Stimulated activated CD4-positive, alpha-beta T cell treated with anti-CD3 and anti-CD28 coated beads, Interleukin-1b, Interleukin-23, amount 100 ng/mL, for 4 hours (primary cell): ENCODE data around the gene BDNF.
"Not testable (repeated sequence)": the region's sequence is repeated elsewhere in the genome, so short reads cannot be mapped to it uniquely, and the experiment has no call there.

ENCODE experiments used
- DNase-seq, 2 donors: peaks; one replicate each; pipeline ENCODE4 v3.0.0-alpha.2; 2020; ENCODE audit warnings: low read depth in 2 of 2

The BDNF gene

GRCh38 chr11:27665508-27666101 lies 34.6 kb downstream of the BDNF start:
- not testable (repeated sequence) for DNase-seq

GRCh38 chr11:27663326-27663725 lies 36.9 kb downstream of the BDNF start:
- no peak for DNase-seq

- no peak for DNase-seq
Observed at GRCh38 chr11:27660171-27660570, 40.1 kb downstream of the BDNF start.

DNA sequence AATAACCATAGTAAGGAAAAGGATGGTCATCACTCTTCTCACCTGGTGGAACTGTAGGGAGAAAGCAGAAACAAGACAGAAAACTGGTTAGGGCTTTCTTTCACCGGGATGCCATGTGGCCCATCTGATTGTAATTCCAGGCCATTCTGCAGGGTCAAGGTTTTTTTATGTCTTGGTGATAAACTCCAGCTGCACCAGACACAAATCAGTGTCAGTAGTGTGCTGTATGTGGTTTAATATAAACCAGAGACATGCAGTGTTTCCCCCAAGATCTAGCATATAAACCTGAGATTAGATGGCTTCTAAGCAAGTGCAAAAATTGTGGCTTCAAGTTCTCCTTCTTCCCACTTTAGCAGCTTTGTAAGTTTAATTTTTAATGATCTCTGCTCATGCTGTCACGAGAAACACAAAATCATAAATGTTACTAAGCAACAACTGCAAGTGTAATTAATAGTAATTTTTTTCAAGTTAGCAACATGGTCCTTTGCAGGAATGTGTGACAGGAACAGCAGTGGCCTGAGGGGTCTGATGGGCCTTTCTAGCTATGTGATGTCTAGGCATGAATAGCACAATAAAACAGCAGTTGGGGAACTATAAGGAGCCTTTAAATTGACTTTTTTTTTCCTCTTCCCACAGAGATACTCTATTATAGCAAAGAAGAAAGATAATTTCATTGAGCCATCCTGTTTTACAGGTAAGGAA lies 41.6 kb downstream of the BDNF start:
- DNase-seq: no peak

- DNase-seq: no peak
Observed at GRCh38 chr11:27656806-27657483, 43.3 kb downstream of the BDNF start.

GRCh38 chr11:27656320-27656719 lies 43.9 kb downstream of the BDNF start:
- no peak for DNase-seq

DNA sequence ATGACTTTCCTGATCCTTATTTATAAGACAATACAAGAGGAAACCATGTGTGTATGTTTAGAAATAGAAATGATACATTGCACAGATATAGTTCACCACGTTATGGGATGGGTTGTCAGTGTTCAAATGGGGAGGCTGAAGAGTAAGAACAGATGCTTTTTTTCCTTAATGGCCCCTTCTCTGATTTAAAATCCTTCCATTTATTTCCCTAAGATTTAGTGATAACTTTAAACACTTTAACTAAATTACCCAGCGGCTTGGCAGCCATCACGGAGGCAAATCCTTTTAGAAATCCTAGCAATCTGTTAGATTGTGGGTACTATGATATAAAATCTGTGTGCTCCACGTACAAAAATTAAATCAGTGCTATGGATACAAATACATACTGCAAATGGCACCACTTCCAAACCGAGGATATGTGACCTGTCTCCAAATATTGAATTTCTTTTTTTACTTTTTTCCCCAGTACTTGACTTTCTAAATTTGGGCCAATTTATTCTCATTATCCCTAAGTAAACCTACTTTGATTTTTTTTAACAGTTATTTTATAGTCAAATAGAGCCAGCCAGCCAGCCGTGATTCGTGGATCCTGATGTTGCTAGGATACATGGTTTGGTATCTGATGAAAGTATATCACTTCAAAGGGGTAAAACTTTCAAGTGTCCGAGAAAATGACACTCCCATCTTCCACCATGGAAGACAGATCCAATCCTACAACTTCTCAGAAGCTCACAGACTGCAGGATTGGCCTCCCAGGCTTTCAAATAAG lies 46.1 kb downstream of the BDNF start:
- DNase-seq: no peak

DNA sequence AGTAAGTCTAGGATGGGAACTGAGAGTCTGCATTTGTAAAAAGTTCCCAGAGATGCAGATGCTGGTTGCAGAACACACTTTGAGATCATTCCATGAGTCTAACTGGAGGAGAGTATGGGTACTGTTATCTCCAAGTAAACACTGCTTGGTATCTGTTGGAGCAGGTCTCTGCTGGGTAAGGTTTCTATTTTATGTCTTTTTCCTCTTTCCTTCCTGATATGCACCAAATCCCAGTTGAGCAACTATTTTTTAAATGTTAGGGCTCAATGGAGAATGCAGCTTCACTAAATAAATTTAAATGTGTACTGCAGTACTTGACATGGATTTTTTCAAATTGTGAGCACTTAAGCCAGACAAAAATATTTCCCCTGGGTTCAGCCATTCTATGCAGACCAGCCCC lies 48.5 kb downstream of the BDNF start:
- no peak for DNase-seq

GRCh38 chr11:27650988-27651387 lies 49.3 kb downstream of the BDNF start:
- DNase-seq: no peak

DNA sequence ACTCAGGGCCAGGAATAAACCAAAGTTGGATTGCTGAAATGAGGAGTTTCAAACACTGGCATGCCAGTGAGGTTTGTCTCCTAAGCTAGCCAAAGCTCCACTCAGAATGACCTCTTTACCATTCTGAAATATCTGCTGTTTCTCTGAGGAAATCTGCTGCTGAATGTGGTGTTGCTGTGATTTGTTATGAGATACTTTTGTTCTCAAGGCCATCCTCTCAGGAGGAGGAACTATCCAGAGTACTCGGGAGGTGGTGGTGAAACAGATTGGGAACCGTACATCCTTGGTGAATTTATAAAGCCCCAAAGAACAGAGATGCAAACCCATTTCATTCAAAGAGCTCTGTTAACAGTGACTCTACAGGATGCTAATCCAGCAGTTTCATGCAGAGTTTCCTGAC lies 50.5 kb downstream of the BDNF start:
- DNase-seq: no peak

DNA sequence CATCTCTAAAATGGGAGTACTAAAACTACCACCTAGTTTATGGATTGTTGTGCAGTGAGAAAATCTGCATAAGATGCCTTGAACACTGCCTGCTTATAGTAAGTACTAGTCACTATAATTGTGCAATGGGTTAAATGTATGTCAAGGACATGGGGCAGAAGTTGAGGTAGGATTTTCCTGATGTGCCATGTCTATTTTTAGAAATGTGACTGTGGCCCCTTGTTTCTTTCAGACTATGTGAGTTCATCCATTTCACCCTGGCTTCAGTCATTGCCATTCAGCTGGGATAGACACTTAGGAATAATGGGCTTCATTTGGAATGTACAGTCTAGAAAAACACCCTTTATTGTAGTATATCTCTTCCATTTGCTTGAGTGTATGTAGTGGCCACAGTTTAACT lies 51.4 kb downstream of the BDNF start:
- DNase-seq: no peak

GRCh38 chr11:27646051-27646818 lies 54.0 kb downstream of the BDNF start:
- no peak for DNase-seq

GRCh38 chr11:27642954-27643353 lies 57.3 kb downstream of the BDNF start:
- no peak for DNase-seq

DNA sequence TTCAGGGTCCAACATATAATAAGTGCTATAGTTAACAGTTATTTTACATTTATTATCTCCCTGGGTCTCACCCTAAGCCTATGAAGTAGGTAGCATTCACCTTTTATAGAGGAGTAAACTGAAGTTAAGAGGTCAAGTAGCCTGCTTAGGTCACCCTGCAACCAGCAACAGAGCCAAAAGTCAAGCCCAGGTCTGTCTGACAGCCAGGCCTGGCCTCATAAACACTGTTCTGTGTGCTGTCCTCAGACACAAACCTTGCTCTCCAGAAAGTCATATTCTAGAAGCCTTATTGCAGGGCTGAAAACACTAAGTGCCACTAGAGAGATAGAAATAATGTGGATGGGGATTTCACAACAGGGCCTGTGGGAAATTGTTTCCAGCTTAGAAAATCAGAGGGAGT lies 59.3 kb downstream of the BDNF start:
- no peak for DNase-seq

- no peak for DNase-seq
Observed at GRCh38 chr11:27635567-27636037, 64.7 kb downstream of the BDNF start.

- not testable (repeated sequence) for DNase-seq
Observed at GRCh38 chr11:27634776-27635175, 65.5 kb downstream of the BDNF start.

DNA sequence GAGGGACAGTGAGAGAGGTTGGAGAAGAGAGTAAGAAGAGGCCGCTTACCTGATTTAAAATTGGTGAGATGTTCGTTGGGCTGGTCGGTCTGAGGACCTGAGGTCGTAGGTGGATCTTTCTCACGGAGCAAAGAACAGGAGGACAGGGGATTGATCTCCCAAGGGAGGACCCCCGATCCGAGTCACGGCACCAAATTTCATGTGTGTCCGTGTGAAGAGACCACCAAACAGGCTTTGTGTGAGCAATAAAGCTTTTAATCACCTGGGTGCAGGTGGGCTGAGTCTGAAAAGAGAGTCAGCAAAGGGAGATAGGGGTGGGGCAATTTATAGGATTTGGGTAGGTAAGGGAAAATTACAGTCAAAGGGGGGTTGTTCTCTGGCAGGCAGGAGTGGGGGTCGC lies 66.0 kb downstream of the BDNF start:
- not testable (repeated sequence) for DNase-seq

DNA sequence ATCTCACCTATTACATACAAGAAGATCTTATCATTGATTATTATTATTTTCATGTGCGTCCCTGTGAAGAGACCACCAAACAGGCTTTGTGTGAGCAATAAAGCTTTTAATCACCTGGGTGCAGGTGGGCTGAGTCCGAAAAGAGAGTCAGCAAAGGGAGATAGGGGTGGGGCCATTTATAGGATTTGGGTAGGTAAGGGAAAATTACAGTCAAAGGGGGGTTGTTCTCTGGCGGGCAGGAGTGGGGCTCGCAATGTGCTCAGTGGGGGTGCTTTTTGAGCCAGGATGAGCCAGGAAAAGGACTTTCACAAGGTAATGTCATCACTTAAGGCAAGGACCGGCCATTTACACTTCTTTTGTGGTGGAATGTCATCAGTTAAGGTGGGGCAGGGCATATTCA lies 71.2 kb downstream of the BDNF start:
- not testable (repeated sequence) for DNase-seq

GRCh38 chr11:27627979-27628378 lies 72.3 kb downstream of the BDNF start:
- no peak for DNase-seq

DNA sequence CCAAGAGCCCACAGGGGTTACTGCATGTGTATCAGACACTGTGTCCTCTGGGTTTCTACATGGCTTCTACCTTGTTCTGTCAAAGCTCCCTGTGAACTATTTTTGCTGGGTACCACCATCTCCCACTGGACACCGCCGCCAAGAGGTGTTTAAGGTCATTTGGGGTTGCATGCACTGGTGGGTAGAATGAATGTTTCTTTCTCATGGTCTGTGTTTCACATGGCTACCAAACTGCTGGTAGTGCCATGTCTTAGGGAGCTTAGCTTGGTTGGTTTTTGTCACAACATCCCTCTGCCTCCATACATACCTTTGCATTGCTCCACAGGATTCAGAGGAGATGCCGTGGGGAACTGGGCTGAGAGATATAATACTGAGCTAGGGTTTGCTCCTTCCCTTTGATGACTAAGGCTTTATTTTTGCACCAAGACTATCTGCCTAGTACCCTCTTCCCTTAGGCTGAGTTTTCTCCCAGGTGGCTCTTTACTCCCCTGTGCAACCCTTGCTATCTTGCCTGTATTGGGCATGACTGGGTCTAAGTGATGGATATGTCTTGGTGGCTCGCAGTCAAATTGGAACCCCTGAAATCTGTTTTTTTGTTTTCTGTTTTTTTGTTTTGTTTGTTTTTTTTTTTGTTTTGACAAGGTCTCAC lies 73.2 kb downstream of the BDNF start:
- no peak for DNase-seq
